Mesenchymal stem cell (in vitro differentiated cells and primary cell): ENCODE results near the gene FAM3B.
A peak's percentile ranks its signal among the peaks of the same experiment; 100 is the strongest.

ENCODE experiments used
- DNase-seq: peaks from one replicate; pipeline ENCODE4 v3.0.0-alpha.2; 2013
- H2AFZ ChIP-seq: one replicate; pipeline ENCODE4 v1.6.1; 2013; ENCODE audit warnings: low read depth, mild to moderate bottlenecking, control low read depth, inconsistent platforms, low read length, moderate library complexity
- H2AK5ac ChIP-seq: 2 replicates; pipeline ENCODE4 v1.6.1; 2013; ENCODE audit warnings: low read length, moderate library complexity, mild to moderate bottlenecking, inconsistent platforms; ENCODE audit not compliant: severe bottlenecking
- H2BK120ac ChIP-seq: one replicate; pipeline ENCODE4 v1.6.1; 2013; ENCODE audit warnings: low read depth, mild to moderate bottlenecking, inconsistent platforms, low read length, moderate library complexity
- H2BK12ac ChIP-seq, 2 experiments: one replicate each; pipeline ENCODE4 v1.6.1; 2013; ENCODE audit warnings: inconsistent platforms in 2 of 2, low read length in 2 of 2, mild to moderate bottlenecking in 2 of 2, moderate library complexity in 2 of 2, control low read depth in 1 of 2
- H2BK15ac ChIP-seq: one replicate; pipeline ENCODE4 v1.6.1; 2013; ENCODE audit warnings: mild to moderate bottlenecking, low read depth, inconsistent platforms; ENCODE audit not compliant: poor library complexity, severe bottlenecking
- H2BK5ac ChIP-seq: 2 replicates; pipeline ENCODE4 v1.6.1; 2013; ENCODE audit warnings: low read depth, mild to moderate bottlenecking, low read length, control low read depth, inconsistent platforms; ENCODE audit not compliant: poor library complexity, severe bottlenecking
- H3K14ac ChIP-seq, 2 experiments: one replicate each; pipeline ENCODE4 v1.6.1; 2013; ENCODE audit warnings: inconsistent platforms in 2 of 2, low read length in 2 of 2, control low read depth in 1 of 2, mild to moderate bottlenecking in 1 of 2, moderate library complexity in 1 of 2
- H3K18ac ChIP-seq, 2 experiments: one replicate each; pipeline ENCODE4 v1.6.1; 2013; ENCODE audit warnings: inconsistent platforms in 2 of 2, low read length in 2 of 2, control low read depth in 1 of 2, low read depth in 1 of 2, mild to moderate bottlenecking in 1 of 2
- H3K23ac ChIP-seq, 2 experiments: one replicate each; pipeline ENCODE4 v1.6.1; 2013; ENCODE audit warnings: inconsistent platforms in 2 of 2, low read length in 2 of 2, mild to moderate bottlenecking in 2 of 2, moderate library complexity in 2 of 2, control low read depth in 1 of 2
- H3K27ac ChIP-seq: 2 replicates; pipeline ENCODE4 v1.5.1; 2013; ENCODE audit warnings: mild to moderate bottlenecking, moderate library complexity, low read length, control low read depth, inconsistent platforms; ENCODE audit not compliant: poor library complexity, severe bottlenecking
- H3K27me3 ChIP-seq, 2 experiments: 2 replicates each; pipeline versions ENCODE4 v1.6.1 to v1.7.0; 2013; ENCODE audit warnings: low read length in 2 of 2, mild to moderate bottlenecking in 2 of 2, moderate library complexity in 2 of 2, control low read depth in 1 of 2, inconsistent platforms in 1 of 2; ENCODE audit not compliant: control insufficient read depth in 1 of 2, insufficient read depth in 1 of 2
- H3K36me3 ChIP-seq, 2 experiments: 2 replicates each; pipeline versions ENCODE4 v1.6.1 to v1.7.0; 2013; ENCODE audit warnings: low read length in 2 of 2, control low read depth in 1 of 2, inconsistent platforms in 1 of 2, low read depth in 1 of 2, mild to moderate bottlenecking in 1 of 2; ENCODE audit not compliant: insufficient read depth in 2 of 2, control insufficient read depth in 1 of 2
- H3K4ac ChIP-seq, 2 experiments: one replicate each; pipeline ENCODE4 v1.6.1; 2013; ENCODE audit warnings: inconsistent platforms in 2 of 2, low read length in 2 of 2, mild to moderate bottlenecking in 2 of 2, moderate library complexity in 2 of 2, control low read depth in 1 of 2, low read depth in 1 of 2
- H3K4me1 ChIP-seq: 2 replicates; pipeline ENCODE4 v1.6.1; 2013; ENCODE audit warnings: low read depth, low read length, control low read depth; ENCODE audit not compliant: control insufficient read depth, insufficient read depth
- H3K4me2 ChIP-seq: 2 replicates; pipeline ENCODE4 v1.6.1; 2013; ENCODE audit warnings: low read length, mild to moderate bottlenecking, inconsistent platforms; ENCODE audit not compliant: poor library complexity, severe bottlenecking
- H3K4me3 ChIP-seq, 2 experiments: 2 replicates each; pipeline versions ENCODE4 v1.5.1 to v1.7.0; 2013; ENCODE audit warnings: low read length in 2 of 2, mild to moderate bottlenecking in 2 of 2, control low read depth in 1 of 2, low read depth in 1 of 2; ENCODE audit not compliant: insufficient read depth in 1 of 2
- H3K79me1 ChIP-seq: replicated peaks from 2 replicates; pipeline ENCODE4 v1.6.1; 2013; ENCODE audit warnings: mild to moderate bottlenecking, control low read depth, low read length, inconsistent platforms; ENCODE audit not compliant: poor library complexity, severe bottlenecking
- H3K9ac ChIP-seq: 2 replicates; pipeline ENCODE4 v1.7.0; 2013; ENCODE audit warnings: mild to moderate bottlenecking, low read length, moderate library complexity
- H3K9me3 ChIP-seq: 2 replicates; pipeline ENCODE4 v1.7.0; 2013; ENCODE audit warnings: mild to moderate bottlenecking, low read length; ENCODE audit not compliant: control insufficient read depth
- H4K8ac ChIP-seq: one replicate; pipeline ENCODE4 v1.6.1; 2013; ENCODE audit warnings: inconsistent platforms, mild to moderate bottlenecking, low read length, moderate library complexity
- H4K91ac ChIP-seq: one replicate; pipeline ENCODE4 v1.6.1; 2013; ENCODE audit warnings: mild to moderate bottlenecking, low read length, inconsistent platforms
- WGBS: methylation state at CpG from one replicate; pipeline ENCODE4 v1.1.7; 2013; ENCODE audit warnings: mixed read lengths; 5-methylcytosine and 5-hydroxymethylcytosine counted together

FAM3B gene

DNA sequence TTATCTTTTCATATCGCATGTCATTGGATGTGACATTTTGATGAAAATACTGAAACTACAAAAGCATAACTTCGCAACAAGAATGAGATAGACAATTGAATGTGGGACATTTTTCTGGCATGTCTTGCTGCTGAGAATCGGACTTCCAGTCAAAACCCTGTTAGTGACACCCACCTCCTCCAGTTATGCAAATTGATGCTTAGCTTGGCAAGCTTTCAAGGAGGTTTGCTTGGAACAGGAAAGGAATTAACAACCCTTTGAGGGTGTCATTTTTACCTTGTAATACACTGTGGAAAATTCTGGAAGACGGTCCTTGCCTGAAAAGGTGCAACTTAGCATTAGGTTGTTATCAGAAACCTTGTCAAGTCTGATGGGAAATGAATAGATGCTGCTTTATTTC is 38.8 kb upstream of the FAM3B start:
- no peak overlapping the region for H3K23ac ChIP-seq
- peaks cover 7 to 33% of the 10 kb centered on the region in 2 experiments for H3K27me3 ChIP-seq
- H4K8ac ChIP-seq: no peak overlapping the region
- H2BK12ac ChIP-seq: no peak overlapping the region
- H3K4ac ChIP-seq: no peak overlapping the region
- H3K18ac ChIP-seq: no peak overlapping the region
- H2BK15ac ChIP-seq: no peak overlapping the region
- no peak overlapping the region for H3K4me3 ChIP-seq
- no peak overlapping the region for H3K9ac ChIP-seq
- no peak overlapping the region for H2AK5ac ChIP-seq
- peaks cover 12 to 22% of the 10 kb centered on the region in 2 experiments for H3K36me3 ChIP-seq
- no peak overlapping the region for H2BK120ac ChIP-seq
- no peak overlapping the region for H3K14ac ChIP-seq
- H2AFZ ChIP-seq: no peak overlapping the region
- H2BK5ac ChIP-seq: no peak overlapping the region
- H3K4me2 ChIP-seq: no peak overlapping the region
- no peaks in the 10 kb centered on the region for H3K79me1 ChIP-seq
- no peak overlapping the region for H3K27ac ChIP-seq
- no peaks in the 10 kb centered on the region for H3K4me1 ChIP-seq
- no peak overlapping the region for H4K91ac ChIP-seq
- DNase-seq: no peak
- H3K9me3 ChIP-seq: no peaks in the 10 kb centered on the region
- 63% methylated on average over 4 of the region's 4 CpGs for WGBS

DNA sequence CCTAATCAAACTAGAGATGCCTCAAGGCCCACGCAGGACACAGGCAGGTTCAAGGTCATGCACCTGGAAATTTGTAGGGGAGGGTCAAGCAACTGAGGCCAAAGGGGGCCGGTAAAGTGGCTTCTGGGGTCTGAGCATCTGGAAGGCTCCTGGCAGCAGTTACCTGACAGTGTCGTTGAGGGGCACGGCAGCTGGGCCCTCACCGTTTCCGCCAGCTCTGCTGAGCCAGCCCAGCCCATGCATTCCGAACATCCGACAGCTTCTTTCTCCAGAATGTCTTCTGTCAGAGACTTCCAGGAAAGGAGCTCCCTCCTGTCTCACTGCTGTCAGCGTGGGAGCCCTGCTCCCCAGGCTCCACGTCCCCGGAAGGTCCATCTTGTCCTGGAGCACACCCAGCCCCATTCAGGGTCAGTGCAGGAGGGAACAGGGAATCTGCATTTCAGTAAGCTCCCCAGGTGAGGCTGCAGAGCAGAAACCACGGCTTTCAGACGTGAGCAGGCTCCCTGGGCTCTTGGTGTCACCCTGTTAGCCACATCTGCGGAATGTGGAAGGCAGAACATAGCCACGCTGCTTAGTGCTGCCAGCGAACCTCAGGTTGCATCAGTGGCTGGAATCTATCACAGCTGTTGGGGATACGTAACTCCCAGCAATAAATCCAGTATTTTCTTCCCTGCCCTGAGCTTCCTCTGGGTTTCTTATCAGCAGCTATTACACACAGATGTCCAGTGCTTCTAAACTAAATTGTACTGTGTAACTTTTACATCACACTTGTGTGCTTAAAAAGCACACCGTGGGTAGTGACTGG is 36.3 kb upstream of the FAM3B start:
- Histone ChIP-seq H3K27ac (no peak overlapping the region), H3K4me1 (no peaks in the 10 kb centered on the region), H3K36me3 (peaks cover 6 to 16% of the 10 kb centered on the region in 2 experiments), H3K14ac (no peak overlapping the region), H2AK5ac (no peak overlapping the region), H3K4ac (no peak overlapping the region), H4K91ac (no peak overlapping the region), H2AFZ (no peak overlapping the region), H2BK120ac (no peak overlapping the region), H4K8ac (no peak overlapping the region), H3K4me2 (no peak overlapping the region), H3K79me1 (no peaks in the 10 kb centered on the region), H2BK12ac (no peak overlapping the region), H2BK5ac (no peak overlapping the region), H3K4me3 (peak overlapping the region in 1 of 2 experiments; percentile 23), H3K9me3 (no peaks in the 10 kb centered on the region), H3K23ac (no peak overlapping the region), H2BK15ac (no peak overlapping the region), H3K27me3 (peaks cover 12 to 39% of the 10 kb centered on the region in 2 experiments), H3K9ac (peak overlapping the region; percentile 55), H3K18ac (no peak overlapping the region)
- no peak for DNase-seq
- WGBS: 76% methylated on average over 18 of the region's 18 CpGs

DNA sequence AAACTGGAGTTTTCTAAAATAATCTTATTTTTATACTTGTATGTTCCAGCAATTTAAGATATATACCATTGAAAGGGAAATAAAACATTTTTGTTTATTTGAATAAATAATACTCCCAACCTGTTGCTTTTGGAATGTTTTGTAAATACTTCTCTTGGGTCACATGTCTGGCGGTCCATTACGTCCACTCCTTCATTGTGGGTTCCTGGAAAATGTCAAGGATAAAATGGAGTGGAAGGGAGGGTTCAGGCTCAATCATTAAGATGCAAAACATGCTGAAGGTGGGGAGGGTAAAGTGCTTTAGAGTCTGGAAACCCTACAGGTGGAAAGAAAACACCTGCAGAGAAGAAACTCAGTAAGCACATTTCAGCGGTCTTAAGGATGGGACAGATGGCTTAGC is 34.2 kb upstream of the FAM3B start:
- WGBS: 53% methylated on average over 3 of the region's 3 CpGs
- no peak for DNase-seq
- H2BK15ac ChIP-seq: no peak overlapping the region
- H2AFZ ChIP-seq: no peak overlapping the region
- no peak overlapping the region for H2BK12ac ChIP-seq
- H3K9me3 ChIP-seq: no peaks in the 10 kb centered on the region
- H3K4me1 ChIP-seq: no peaks in the 10 kb centered on the region
- H3K36me3 ChIP-seq: peaks cover 0 to under 1% of the 10 kb centered on the region in 2 experiments
- peaks cover 15 to 39% of the 10 kb centered on the region in 2 experiments for H3K27me3 ChIP-seq
- H3K9ac ChIP-seq: no peak overlapping the region
- no peak overlapping the region for H3K18ac ChIP-seq
- no peak overlapping the region for H2BK120ac ChIP-seq
- no peaks in the 10 kb centered on the region for H3K79me1 ChIP-seq
- no peak overlapping the region for H3K4me3 ChIP-seq
- no peak overlapping the region for H3K4me2 ChIP-seq
- H3K27ac ChIP-seq: no peak overlapping the region
- H2AK5ac ChIP-seq: no peak overlapping the region
- no peak overlapping the region for H3K14ac ChIP-seq
- H4K8ac ChIP-seq: no peak overlapping the region
- H2BK5ac ChIP-seq: no peak overlapping the region
- H3K4ac ChIP-seq: no peak overlapping the region
- H4K91ac ChIP-seq: no peak overlapping the region
- no peak overlapping the region for H3K23ac ChIP-seq

DNA sequence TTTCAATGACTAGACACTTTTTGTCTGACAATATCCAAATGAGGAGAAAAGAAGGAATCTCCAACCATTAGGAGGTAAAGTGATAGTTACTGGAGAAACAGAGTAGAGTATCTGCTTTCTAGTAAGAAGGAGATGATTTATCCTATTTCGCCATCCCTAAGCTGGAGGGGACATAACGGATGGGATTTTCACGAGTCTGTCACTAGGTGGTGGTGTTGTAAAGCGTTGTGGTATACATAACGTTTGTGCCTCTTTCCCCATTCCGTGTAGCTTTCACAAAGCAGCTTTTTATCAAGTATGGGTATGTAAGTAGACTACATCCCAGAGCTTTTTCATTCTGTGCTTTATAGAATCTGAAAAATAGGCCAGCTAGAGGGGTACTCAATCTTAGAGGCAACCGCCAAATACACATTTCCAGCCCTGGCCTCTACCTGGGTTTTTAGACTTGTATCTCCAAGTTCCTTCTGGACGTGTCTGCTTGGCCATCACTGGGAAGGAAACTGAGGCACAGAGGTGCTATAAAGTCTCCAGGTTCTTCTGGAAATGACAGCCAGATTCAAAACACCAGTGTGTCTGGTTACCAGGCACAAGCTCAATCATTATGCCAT is 33.3 kb upstream of the FAM3B start:
- no peak overlapping the region for H2BK120ac ChIP-seq
- H2BK15ac ChIP-seq: no peak overlapping the region
- no peak overlapping the region for H4K91ac ChIP-seq
- H2AK5ac ChIP-seq: no peak overlapping the region
- H3K36me3 ChIP-seq: no peaks in the 10 kb centered on the region
- no peak overlapping the region for H3K4me3 ChIP-seq
- no peak overlapping the region for H4K8ac ChIP-seq
- no peaks in the 10 kb centered on the region for H3K4me1 ChIP-seq
- H3K18ac ChIP-seq: no peak overlapping the region
- peak; percentile 76 for DNase-seq
- no peak overlapping the region for H3K23ac ChIP-seq
- no peak overlapping the region for H3K4ac ChIP-seq
- H3K79me1 ChIP-seq: no peaks in the 10 kb centered on the region
- H3K9ac ChIP-seq: no peak overlapping the region
- H2AFZ ChIP-seq: no peak overlapping the region
- no peak overlapping the region for H3K27ac ChIP-seq
- no peak overlapping the region for H3K14ac ChIP-seq
- no peak overlapping the region for H2BK5ac ChIP-seq
- H3K9me3 ChIP-seq: no peaks in the 10 kb centered on the region
- WGBS: 21% methylated on average over 6 of the region's 8 CpGs
- H3K4me2 ChIP-seq: no peak overlapping the region
- no peak overlapping the region for H2BK12ac ChIP-seq
- H3K27me3 ChIP-seq: peaks cover 15 to 39% of the 10 kb centered on the region in 2 experiments
